HG02571 (cell line): Measurements from ENCODE around the gene ELAPOR1.

Experiments used
- ATAC-seq: cut with Tn5 transposase; IDR thresholded peaks from one replicate; pipeline ENCODE4 v1.9.1; 2021; ENCODE audit warnings: mild to moderate bottlenecking, moderate library complexity; ENCODE audit not compliant: unreplicated experiment

Gene ELAPOR1

GRCh38 chr1:109113590-109114341 lies at the start of gene ELAPOR1:
Gene ELAPOR1, plus strand, starts transcription at chr1:109114115. Its CDS starts 69 bp downstream, at chr1:109114184.
- no peak for ATAC-seq

GRCh38 chr1:109065137-109065536 lies 48.8 kb upstream of the ELAPOR1 start:
- ATAC-seq, result no peak

- no peak for ATAC-seq
These were observed 46.0 kb upstream of the ELAPOR1 start for GRCh38 chr1:109067883-109068282.

GRCh38 chr1:109069294-109069693 lies 44.6 kb upstream of the ELAPOR1 start:
- ATAC-seq, result no peak

GRCh38 chr1:109075531-109076490 lies 38.1 kb upstream of the ELAPOR1 start, which contains the start of gene TAF13:
Gene TAF13, minus strand, starts transcription at chr1:109076003. Its CDS starts 56 bp downstream, at chr1:109075947.
- ATAC-seq, result peak; percentile 98

GRCh38 chr1:109078317-109078716 lies 35.6 kb upstream of the ELAPOR1 start:
- ATAC-seq, result no peak

GRCh38 chr1:109079240-109079622 lies 34.7 kb upstream of the ELAPOR1 start:
- no peak for ATAC-seq

GRCh38 chr1:109080441-109081082 lies 33.4 kb upstream of the ELAPOR1 start:
- ATAC-seq, result no peak

GRCh38 chr1:109083501-109083900 lies 30.4 kb upstream of the ELAPOR1 start:
- no peak for ATAC-seq

GRCh38 chr1:109083923-109084322 lies 30.0 kb upstream of the ELAPOR1 start:
- ATAC-seq, result no peak

- no peak for ATAC-seq
These were observed 29.1 kb upstream of the ELAPOR1 start for GRCh38 chr1:109084563-109085517.

GRCh38 chr1:109089242-109090015 lies 24.5 kb upstream of the ELAPOR1 start:
- ATAC-seq, result no peak

GRCh38 chr1:109090196-109091077 lies 23.5 kb upstream of the ELAPOR1 start, which contains the start of gene TMEM167B:
Gene TMEM167B, plus strand, starts transcription at chr1:109090764. Its CDS starts 109 bp downstream, at chr1:109090873.
- peak; percentile 94 for ATAC-seq

GRCh38 chr1:109091078-109091838 lies 22.7 kb upstream of the ELAPOR1 start:
- ATAC-seq, result peak; percentile 55

GRCh38 chr1:109091839-109092193 lies 22.1 kb upstream of the ELAPOR1 start:
- ATAC-seq, result no peak

GRCh38 chr1:109094377-109094803 lies 19.5 kb upstream of the ELAPOR1 start:
- no peak for ATAC-seq

- no peak for ATAC-seq
These were observed 19.0 kb upstream of the ELAPOR1 start for GRCh38 chr1:109094871-109095270.
